Liver (tissue), 9 donors: ENCODE measurements around the gene OR11L1. TPM values are rescaled to one million over a fixed set of nuclear protein-coding genes. Genes with fewer than 3 reads are reported as not detected.
A peak's percentile ranks its signal among the peaks of the same experiment; 100 is the strongest.

Source experiments
- DNase-seq: peaks from one replicate; pipeline ENCODE4 v3.0.0-alpha.2; 2017; ENCODE audit warnings: low spot score
- H3K27ac ChIP-seq, 2 donors: one replicate each; pipeline ENCODE4 v1.7.0; 2013; ENCODE audit warnings: inconsistent platforms in 2 of 2, low read length in 2 of 2, control low read depth in 1 of 2, low read depth in 1 of 2, mild to moderate bottlenecking in 1 of 2
- H3K27me3 ChIP-seq, 4 donors: one replicate each; pipeline versions ENCODE4 v1.6.1 to v1.7.0; 2013; ENCODE audit warnings: low read length in 3 of 4, inconsistent platforms in 1 of 4, mild to moderate bottlenecking in 1 of 4, moderate library complexity in 1 of 4; ENCODE audit not compliant: control insufficient read depth in 4 of 4, insufficient read depth in 4 of 4
- H3K36me3 ChIP-seq, 4 donors: one replicate each; pipeline versions ENCODE4 v1.6.1 to v1.7.0; 2013; ENCODE audit warnings: low read length in 3 of 4, mild to moderate bottlenecking in 3 of 4, low read depth in 1 of 4, moderate library complexity in 1 of 4; ENCODE audit not compliant: control insufficient read depth in 4 of 4, insufficient read depth in 3 of 4
- H3K4me1 ChIP-seq, 4 donors: one replicate each; pipeline versions ENCODE4 v1.6.1 to v1.7.0; 2013; ENCODE audit warnings: low read length in 3 of 4, mild to moderate bottlenecking in 3 of 4, moderate library complexity in 1 of 4; ENCODE audit not compliant: control insufficient read depth in 4 of 4, insufficient read depth in 4 of 4
- H3K4me3 ChIP-seq, 3 donors: one replicate each; pipeline versions ENCODE4 v1.6.1 to v1.7.0; 2013; ENCODE audit warnings: low read length in 3 of 3, control low read depth in 1 of 3, low read depth in 1 of 3, mild to moderate bottlenecking in 1 of 3
- H3K9ac ChIP-seq, 2 donors: one replicate each; pipeline ENCODE4 v1.7.0; 2013; ENCODE audit warnings: low read length in 2 of 2, mild to moderate bottlenecking in 2 of 2, moderate library complexity in 2 of 2, control low read depth in 1 of 2, low read depth in 1 of 2
- H3K9me3 ChIP-seq, 4 donors: one replicate each; pipeline versions ENCODE4 v1.6.1 to v1.7.0; 2013; ENCODE audit warnings: low read length in 3 of 4; ENCODE audit not compliant: control insufficient read depth in 4 of 4
- EGR1 ChIP-seq, 2 donors: IDR thresholded peaks; 2 replicates each; pipeline ENCODE4 v1.6.1; 2016 to 2018; ENCODE audit warnings: antibody characterized with exemption in 2 of 2, low read depth in 2 of 2
- FOXA1 ChIP-seq: IDR thresholded peaks from 2 replicates; pipeline ENCODE4 v1.6.1; 2016; ENCODE audit warnings: antibody characterized with exemption
- FOXA2 ChIP-seq: IDR thresholded peaks from 2 replicates; pipeline ENCODE4 v1.6.1; 2016; ENCODE audit warnings: antibody characterized with exemption
- HNF4G ChIP-seq: IDR thresholded peaks from 2 replicates; pipeline ENCODE4 v1.6.1; 2016; ENCODE audit warnings: antibody characterized with exemption
- NR2F2 ChIP-seq: IDR thresholded peaks from 2 replicates; pipeline ENCODE4 v1.6.1; 2016; ENCODE audit warnings: antibody characterized with exemption
- RAD21 ChIP-seq, 2 donors: IDR thresholded peaks; 2 replicates each; pipeline ENCODE4 v1.6.1; 2016; ENCODE audit warnings: antibody characterized with exemption in 2 of 2, mild to moderate bottlenecking in 2 of 2
- REST ChIP-seq: IDR thresholded peaks from 2 replicates; pipeline ENCODE4 v1.6.1; 2016; ENCODE audit warnings: antibody characterized with exemption, mild to moderate bottlenecking
- TAF1 ChIP-seq: conservative IDR thresholded peaks from 2 replicates; pipeline ENCODE4 v1.6.1; 2016; ENCODE audit warnings: antibody characterized with exemption, mild to moderate bottlenecking
- WGBS: extraction: QIAGEN DNeasy Blood & Tissue Kit; methylation state at CpG from one replicate; pipeline ENCODE4 v1.1.7; 2013; 5-methylcytosine and 5-hydroxymethylcytosine counted together
- polyA plus RNA-seq, 2 donors: library from polyadenylated mRNA; stranded (reverse) in 1 of 2; unstranded in 1 of 2; fragments of 200-250 nt in 1 of 2; fragments of >200 nt in 1 of 2; fragmentation: Nextera tagmentation in 1 of 2; extraction: Ambion mirVana in 1 of 2; gene quantifications; one replicate each; pipeline versions ENCODE4 v1.2.1 to v1.2.3, GENCODE V29; 2013 to 2015
- total RNA-seq, 2 donors: library from RNA; depleted of rRNA; stranded (reverse); fragments of >200 nt; gene quantifications; one replicate each; pipeline ENCODE4 v1.2.3, GENCODE V29; 2014
- TF ChIP-seq, protein P1 (sequence below): fragments of 150-350 bp; IDR thresholded peaks from 2 replicates; pipeline ENCODE4 v1.5.1; 2017; ENCODE audit warnings: improper control_type of control experiment, low read depth, low read length; ENCODE audit not compliant: missing input control
- TF ChIP-seq, protein P2 (sequence below): IDR thresholded peaks from 2 replicates; pipeline ENCODE4 v1.6.1; 2016; ENCODE audit warnings: antibody characterized with exemption
- donor health status: healthy.
- donor health status: healthy.
- donor health status: healthy.
- donor health status: healthy.
- donor health status: healthy.

Gene OR11L1
- total and polyA plus RNA-seq, 4 donors: not detected

DNA sequence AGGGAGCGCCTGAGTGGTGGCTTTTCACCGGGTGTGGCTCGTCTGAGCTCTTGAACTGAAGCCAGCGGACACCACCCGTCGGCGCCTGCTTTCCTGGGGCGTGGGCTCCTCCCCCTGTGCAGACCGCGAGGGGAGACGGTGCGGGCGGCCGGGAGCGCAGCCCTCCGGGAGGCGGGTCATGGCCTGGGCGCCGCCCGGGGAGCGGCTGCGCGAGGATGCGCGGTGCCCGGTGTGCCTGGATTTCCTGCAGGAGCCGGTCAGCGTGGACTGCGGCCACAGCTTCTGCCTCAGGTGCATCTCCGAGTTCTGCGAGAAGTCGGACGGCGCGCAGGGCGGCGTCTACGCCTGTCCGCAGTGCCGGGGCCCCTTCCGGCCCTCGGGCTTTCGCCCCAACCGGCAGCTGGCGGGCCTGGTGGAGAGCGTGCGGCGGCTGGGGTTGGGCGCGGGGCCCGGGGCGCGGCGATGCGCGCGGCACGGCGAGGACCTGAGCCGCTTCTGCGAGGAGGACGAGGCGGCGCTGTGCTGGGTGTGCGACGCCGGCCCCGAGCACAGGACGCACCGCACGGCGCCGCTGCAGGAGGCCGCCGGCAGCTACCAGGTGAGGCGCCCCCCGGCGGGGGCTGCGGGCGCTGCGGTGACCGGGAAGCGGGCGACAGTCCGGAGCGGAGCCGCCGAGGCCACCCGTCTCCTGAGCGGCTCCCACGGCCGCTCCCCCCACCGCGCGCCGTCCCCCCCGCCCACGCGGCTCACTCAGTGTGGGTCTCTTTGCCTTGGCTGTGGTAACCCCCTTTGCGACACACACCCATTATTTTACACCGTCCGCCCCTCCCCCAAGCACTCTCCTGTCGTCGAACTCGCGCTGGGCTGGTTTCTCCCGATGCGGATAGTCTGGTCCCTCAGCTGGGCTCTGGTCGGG lies 15.6 kb upstream of the OR11L1 start, which contains the start of gene TRIM58:
TSS of gene TRIM58 (plus strand) at position 119 of the 916 bp plus-strand sequence. CDS start at position 179, 60 bp downstream.
- Histone ChIP-seq H3K27me3 (peaks cover 0 to 7% (median 3%) of the 10 kb centered on the region in 4 donors), H3K9me3 (no peaks in the 10 kb centered on the region), H3K36me3 (no peaks in the 10 kb centered on the region), H3K27ac (no peak within 1 kb of the TSS), H3K4me3 (peak within 1 kb of the TSS in 2 of 3 donors; percentile 14 to 41), H3K4me1 (peaks cover 0 to 8% (median 3%) of the 10 kb centered on the region in 4 donors), H3K9ac (no peak within 1 kb of the TSS)
- WGBS: 6% methylated on average over 109 of the region's 109 CpGs
- TF ChIP-seq REST (no peak), FOXA2 (no peak), HNF4G (no peak), EGR1 (IDR thresholded peaks at IDR 0.05; ENCODE audit: low read depth in 2 of 2) (no peak), TAF1 (no peak), NR2F2 (no peak)
- TF ChIP-seq, protein P1, sequence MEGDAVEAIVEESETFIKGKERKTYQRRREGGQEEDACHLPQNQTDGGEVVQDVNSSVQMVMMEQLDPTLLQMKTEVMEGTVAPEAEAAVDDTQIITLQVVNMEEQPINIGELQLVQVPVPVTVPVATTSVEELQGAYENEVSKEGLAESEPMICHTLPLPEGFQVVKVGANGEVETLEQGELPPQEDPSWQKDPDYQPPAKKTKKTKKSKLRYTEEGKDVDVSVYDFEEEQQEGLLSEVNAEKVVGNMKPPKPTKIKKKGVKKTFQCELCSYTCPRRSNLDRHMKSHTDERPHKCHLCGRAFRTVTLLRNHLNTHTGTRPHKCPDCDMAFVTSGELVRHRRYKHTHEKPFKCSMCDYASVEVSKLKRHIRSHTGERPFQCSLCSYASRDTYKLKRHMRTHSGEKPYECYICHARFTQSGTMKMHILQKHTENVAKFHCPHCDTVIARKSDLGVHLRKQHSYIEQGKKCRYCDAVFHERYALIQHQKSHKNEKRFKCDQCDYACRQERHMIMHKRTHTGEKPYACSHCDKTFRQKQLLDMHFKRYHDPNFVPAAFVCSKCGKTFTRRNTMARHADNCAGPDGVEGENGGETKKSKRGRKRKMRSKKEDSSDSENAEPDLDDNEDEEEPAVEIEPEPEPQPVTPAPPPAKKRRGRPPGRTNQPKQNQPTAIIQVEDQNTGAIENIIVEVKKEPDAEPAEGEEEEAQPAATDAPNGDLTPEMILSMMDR: no peak
- peak; percentile 87 for DNase-seq

- Histone ChIP-seq H3K36me3 (no peaks in the 10 kb centered on the region), H3K9me3 (no peaks in the 10 kb centered on the region), H3K27ac (no peak overlapping the region), H3K9ac (no peak overlapping the region), H3K27me3 (peaks cover 0 to 7% (median 3%) of the 10 kb centered on the region in 4 donors), H3K4me3 (no peak overlapping the region), H3K4me1 (peaks cover 0 to 8% (median 3%) of the 10 kb centered on the region in 4 donors)
- 73% methylated on average over 4 of the region's 4 CpGs for WGBS
- no peak for DNase-seq
- TF ChIP-seq REST (no peak), TAF1 (no peak), RAD21 (IDR thresholded peaks at IDR 0.05) (no peak), FOXA1 (no peak), NR2F2 (no peak)
- TF ChIP-seq, protein P2, sequence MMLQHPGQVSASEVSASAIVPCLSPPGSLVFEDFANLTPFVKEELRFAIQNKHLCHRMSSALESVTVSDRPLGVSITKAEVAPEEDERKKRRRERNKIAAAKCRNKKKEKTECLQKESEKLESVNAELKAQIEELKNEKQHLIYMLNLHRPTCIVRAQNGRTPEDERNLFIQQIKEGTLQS: no peak
Measured at GRCh38 chr1:247855911-247856310, 14.2 kb upstream of the OR11L1 start.
